Measurements from ENCODE around the gene OSER1.

OSER1 gene
- 89.3 to 143 (median 111) reads per million in 3 donors for total RNA-seq

DNA sequence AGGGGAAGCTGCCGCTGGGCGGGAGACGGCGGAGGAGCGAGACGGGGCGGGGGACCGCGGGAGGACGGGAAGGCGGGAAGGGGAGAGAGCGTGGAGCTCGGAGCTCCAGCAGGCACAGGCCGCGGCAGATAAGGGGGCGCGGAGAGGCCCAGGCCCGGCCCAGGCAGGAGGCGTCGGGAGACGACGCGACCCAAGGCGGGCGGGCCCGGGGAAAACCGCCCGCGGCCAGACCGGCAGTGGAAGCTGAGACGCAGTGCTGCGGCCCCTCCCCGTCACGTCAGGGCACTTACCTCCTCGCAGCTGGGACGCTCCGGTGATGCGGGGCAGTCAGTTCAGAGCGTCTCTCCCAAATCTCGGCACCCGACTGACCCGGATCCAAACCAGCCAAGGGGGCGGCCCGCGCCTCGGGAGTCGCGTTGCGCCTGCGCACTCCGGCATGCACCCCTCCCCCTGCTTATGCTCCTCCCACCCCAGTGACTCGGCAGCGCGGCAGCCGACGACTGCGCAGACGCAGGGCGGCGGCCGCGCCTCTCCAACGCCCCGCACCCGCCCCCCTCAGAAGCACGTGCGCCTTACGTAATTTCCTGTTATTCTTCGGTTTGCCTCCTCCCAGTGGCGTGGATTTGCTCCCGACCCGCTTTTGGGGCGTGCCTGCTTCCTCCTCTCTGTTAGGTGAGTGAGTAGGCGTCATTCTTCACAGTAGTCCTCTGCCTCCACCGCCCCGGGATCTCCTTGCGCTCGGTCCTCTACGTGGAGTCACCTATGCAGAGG lies at the start of gene OSER1:
OSER1 (minus strand) TSS at position 366 of the 771 bp plus-strand sequence. CDS start 3,814 bp downstream, outside the sequence.
- Histone ChIP-seq H3K27me3 (replicated peaks; ENCODE audit: control insufficient read depth, insufficient read depth, low read length, poor library complexity, severe bottlenecking) (no peaks in the 10 kb centered on the region), H3K36me3 (ENCODE audit: control insufficient read depth, insufficient read depth, low read length) (peaks cover 8% of the 10 kb centered on the region), H3K27ac (ENCODE audit: insufficient read depth, low read length, poor library complexity, severe bottlenecking) (peak within 1 kb of the TSS; percentile 94), H3K4me3 (ENCODE audit: insufficient read depth, low read depth, low read length, poor library complexity, severe bottlenecking) (peak within 1 kb of the TSS; percentile 95), H3K9me3 (ENCODE audit: control insufficient read depth, low read length) (no peaks in the 10 kb centered on the region), H3K4me1 (ENCODE audit: control insufficient read depth, insufficient read depth, low read length, poor library complexity, severe bottlenecking) (peaks cover 27% of the 10 kb centered on the region)
- peak; percentile 97 to 98 (median 98) for DNase-seq

DNA sequence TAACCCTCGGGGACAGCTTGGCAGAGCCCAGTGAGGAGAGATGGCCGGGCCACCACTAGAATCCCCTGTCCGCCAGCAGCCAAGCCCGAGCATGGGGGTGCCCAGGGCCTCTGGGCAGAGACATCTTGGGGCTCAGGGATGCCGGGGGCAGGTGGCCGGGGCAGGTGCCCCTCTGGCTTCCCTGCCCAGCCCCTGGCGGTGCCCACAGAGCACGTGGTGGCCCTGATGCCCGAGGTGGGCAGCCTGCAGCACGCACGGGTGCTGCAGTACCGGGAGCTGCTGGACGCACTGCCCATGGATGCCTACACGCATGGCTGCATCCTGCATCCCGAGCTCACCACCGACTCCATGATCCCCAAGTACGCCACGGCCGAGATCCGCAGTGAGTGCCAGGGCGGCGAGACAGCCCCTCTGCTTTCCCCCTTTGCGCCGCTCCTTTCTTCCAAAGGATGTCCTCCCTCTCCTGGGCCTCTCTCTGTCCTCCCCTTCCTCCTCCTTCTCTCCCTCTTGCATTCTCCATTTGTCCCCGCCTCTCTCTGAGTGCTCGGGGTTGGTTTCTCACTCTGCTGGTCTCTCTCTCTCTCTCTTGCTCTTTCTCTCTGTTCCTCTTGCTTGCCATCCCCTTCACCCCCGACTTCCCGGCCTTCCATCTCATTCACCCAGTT lies 47.8 kb upstream of the OSER1 start:
- H3K27ac ChIP-seq (ENCODE audit: insufficient read depth, low read length, poor library complexity, severe bottlenecking), result no peak overlapping the region
- H3K4me1 ChIP-seq (ENCODE audit: control insufficient read depth, insufficient read depth, low read length, poor library complexity, severe bottlenecking), result no peaks in the 10 kb centered on the region
- no peak overlapping the region for H3K4me3 ChIP-seq (ENCODE audit: insufficient read depth, low read depth, low read length, poor library complexity, severe bottlenecking)
- no peaks in the 10 kb centered on the region for H3K9me3 ChIP-seq (ENCODE audit: control insufficient read depth, low read length)
- H3K36me3 ChIP-seq (ENCODE audit: control insufficient read depth, insufficient read depth, low read length), result no peaks in the 10 kb centered on the region
- H3K27me3 ChIP-seq (replicated peaks; ENCODE audit: control insufficient read depth, insufficient read depth, low read length, poor library complexity, severe bottlenecking), result no peaks in the 10 kb centered on the region
- DNase-seq, result no peak

DNA sequence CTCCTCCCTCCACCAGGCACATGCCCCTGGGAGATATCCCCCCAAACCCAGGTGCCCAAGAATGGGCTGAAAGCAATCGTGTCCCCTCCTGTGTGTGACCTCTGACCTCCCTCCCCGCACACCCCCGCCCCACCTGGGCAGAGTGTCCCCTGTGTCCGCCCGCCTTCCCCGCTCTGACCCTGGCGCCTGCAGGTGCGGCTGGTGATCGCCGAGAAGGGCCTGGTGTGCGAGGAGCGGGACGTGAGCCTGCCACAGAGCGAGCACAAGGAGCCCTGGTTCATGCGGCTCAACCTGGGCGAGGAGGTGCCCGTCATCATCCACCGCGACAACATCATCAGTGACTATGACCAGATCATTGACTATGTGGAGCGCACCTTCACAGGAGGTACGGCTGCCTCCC lies 46.4 kb upstream of the OSER1 start:
- H3K9me3 ChIP-seq (ENCODE audit: control insufficient read depth, low read length), result no peaks in the 10 kb centered on the region
- no peaks in the 10 kb centered on the region for H3K36me3 ChIP-seq (ENCODE audit: control insufficient read depth, insufficient read depth, low read length)
- H3K27me3 ChIP-seq (replicated peaks; ENCODE audit: control insufficient read depth, insufficient read depth, low read length, poor library complexity, severe bottlenecking), result no peaks in the 10 kb centered on the region
- no peak for DNase-seq
- no peak overlapping the region for H3K4me3 ChIP-seq (ENCODE audit: insufficient read depth, low read depth, low read length, poor library complexity, severe bottlenecking)
- H3K27ac ChIP-seq (ENCODE audit: insufficient read depth, low read length, poor library complexity, severe bottlenecking), result no peak overlapping the region
- no peaks in the 10 kb centered on the region for H3K4me1 ChIP-seq (ENCODE audit: control insufficient read depth, insufficient read depth, low read length, poor library complexity, severe bottlenecking)

DNA sequence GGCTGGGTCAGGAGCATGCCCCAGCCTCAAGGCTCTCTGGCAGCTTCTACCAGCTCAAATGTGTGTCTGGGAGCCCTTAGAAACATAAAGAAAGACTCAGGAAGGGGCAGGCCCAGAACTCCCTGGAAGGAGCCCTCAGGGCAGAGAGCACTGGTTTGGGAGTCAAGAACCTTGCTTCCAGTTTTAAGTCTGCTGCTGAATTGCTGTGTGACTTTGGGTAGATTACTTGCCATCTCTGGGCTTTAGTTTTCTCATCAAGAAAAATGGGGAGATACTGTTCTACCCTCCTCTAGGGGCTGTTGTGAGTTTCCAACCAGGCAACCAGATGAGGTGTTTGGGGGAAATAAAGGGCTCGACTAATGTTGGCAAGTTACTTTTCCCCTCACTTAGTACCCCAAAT lies 45.4 kb upstream of the OSER1 start:
- Histone ChIP-seq H3K27ac (ENCODE audit: insufficient read depth, low read length, poor library complexity, severe bottlenecking) (no peak overlapping the region), H3K4me3 (ENCODE audit: insufficient read depth, low read depth, low read length, poor library complexity, severe bottlenecking) (no peak overlapping the region), H3K4me1 (ENCODE audit: control insufficient read depth, insufficient read depth, low read length, poor library complexity, severe bottlenecking) (no peaks in the 10 kb centered on the region), H3K27me3 (replicated peaks; ENCODE audit: control insufficient read depth, insufficient read depth, low read length, poor library complexity, severe bottlenecking) (no peaks in the 10 kb centered on the region), H3K9me3 (ENCODE audit: control insufficient read depth, low read length) (no peaks in the 10 kb centered on the region), H3K36me3 (ENCODE audit: control insufficient read depth, insufficient read depth, low read length) (no peaks in the 10 kb centered on the region)
- no peak for DNase-seq

DNA sequence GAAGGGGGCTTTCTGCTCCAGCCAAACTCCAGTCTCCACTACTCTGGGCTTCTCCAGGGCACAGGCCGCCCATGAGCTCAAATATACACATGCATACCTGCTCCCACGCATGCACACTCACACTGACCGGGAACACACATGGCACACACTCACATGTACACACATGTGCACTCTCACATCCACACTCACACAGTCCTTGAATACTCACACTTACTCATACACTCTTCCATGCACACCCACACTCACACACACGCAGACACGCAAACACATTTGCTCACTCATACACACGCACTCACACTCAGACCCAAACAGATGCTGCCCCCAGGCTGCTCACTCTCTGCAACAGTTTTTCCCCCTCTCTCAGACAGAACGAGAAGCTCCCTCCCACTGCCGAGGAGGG lies 43.5 kb upstream of the OSER1 start:
- Histone ChIP-seq H3K27ac (ENCODE audit: insufficient read depth, low read length, poor library complexity, severe bottlenecking) (no peak overlapping the region), H3K9me3 (ENCODE audit: control insufficient read depth, low read length) (no peaks in the 10 kb centered on the region), H3K27me3 (replicated peaks; ENCODE audit: control insufficient read depth, insufficient read depth, low read length, poor library complexity, severe bottlenecking) (no peaks in the 10 kb centered on the region), H3K4me1 (ENCODE audit: control insufficient read depth, insufficient read depth, low read length, poor library complexity, severe bottlenecking) (no peaks in the 10 kb centered on the region), H3K4me3 (ENCODE audit: insufficient read depth, low read depth, low read length, poor library complexity, severe bottlenecking) (no peak overlapping the region), H3K36me3 (ENCODE audit: control insufficient read depth, insufficient read depth, low read length) (no peaks in the 10 kb centered on the region)
- DNase-seq, result no peak

DNA sequence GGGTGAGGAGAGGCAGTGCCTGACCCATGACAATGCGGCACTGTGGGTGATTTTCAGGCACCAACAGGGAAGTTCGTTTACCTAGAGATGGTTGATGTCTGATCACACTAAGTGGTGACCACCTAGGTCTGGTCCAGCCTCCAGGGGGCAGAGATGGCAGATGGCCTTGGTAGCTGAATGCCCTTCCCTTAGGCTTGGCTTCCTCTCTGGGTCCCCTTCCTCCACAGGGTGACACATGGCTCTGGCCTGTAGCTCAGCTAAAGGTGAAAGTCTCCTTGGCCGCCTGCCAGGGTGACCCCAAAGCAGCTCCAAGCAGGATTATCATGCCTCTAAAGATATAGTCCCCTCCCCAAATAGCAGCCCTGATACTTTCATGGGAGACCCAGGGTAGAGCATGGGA lies 43.0 kb upstream of the OSER1 start:
- no peak overlapping the region for H3K4me3 ChIP-seq (ENCODE audit: insufficient read depth, low read depth, low read length, poor library complexity, severe bottlenecking)
- no peak for DNase-seq
- no peaks in the 10 kb centered on the region for H3K9me3 ChIP-seq (ENCODE audit: control insufficient read depth, low read length)
- H3K36me3 ChIP-seq (ENCODE audit: control insufficient read depth, insufficient read depth, low read length), result no peaks in the 10 kb centered on the region
- no peak overlapping the region for H3K27ac ChIP-seq (ENCODE audit: insufficient read depth, low read length, poor library complexity, severe bottlenecking)
- H3K27me3 ChIP-seq (replicated peaks; ENCODE audit: control insufficient read depth, insufficient read depth, low read length, poor library complexity, severe bottlenecking), result no peaks in the 10 kb centered on the region
- H3K4me1 ChIP-seq (ENCODE audit: control insufficient read depth, insufficient read depth, low read length, poor library complexity, severe bottlenecking), result no peaks in the 10 kb centered on the region

DNA sequence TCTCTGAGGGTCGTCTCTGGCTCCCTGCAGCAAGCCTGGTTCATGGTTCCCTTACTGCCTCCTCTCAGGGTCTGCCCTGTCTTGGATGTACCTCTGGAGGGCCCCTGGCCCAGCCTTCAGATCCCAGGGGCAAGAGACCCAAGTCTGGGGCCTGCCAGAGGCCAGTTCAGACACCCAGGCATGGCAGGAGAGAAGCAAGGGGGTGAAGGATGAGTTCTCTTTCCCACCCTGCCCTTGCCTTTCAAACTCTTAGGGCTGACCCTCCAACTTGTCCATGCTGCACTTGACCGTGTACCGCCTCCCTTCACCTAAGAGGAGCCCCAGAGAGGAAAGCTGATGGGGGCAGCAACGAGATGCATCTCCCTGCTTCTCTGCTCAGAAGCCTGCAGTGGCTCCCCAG lies 40.7 kb upstream of the OSER1 start:
- no peaks in the 10 kb centered on the region for H3K27me3 ChIP-seq (replicated peaks; ENCODE audit: control insufficient read depth, insufficient read depth, low read length, poor library complexity, severe bottlenecking)
- no peaks in the 10 kb centered on the region for H3K36me3 ChIP-seq (ENCODE audit: control insufficient read depth, insufficient read depth, low read length)
- H3K27ac ChIP-seq (ENCODE audit: insufficient read depth, low read length, poor library complexity, severe bottlenecking), result no peak overlapping the region
- DNase-seq, result no peak
- peaks cover 7% of the 10 kb centered on the region for H3K4me1 ChIP-seq (ENCODE audit: control insufficient read depth, insufficient read depth, low read length, poor library complexity, severe bottlenecking)
- H3K9me3 ChIP-seq (ENCODE audit: control insufficient read depth, low read length), result no peaks in the 10 kb centered on the region
- H3K4me3 ChIP-seq (ENCODE audit: insufficient read depth, low read depth, low read length, poor library complexity, severe bottlenecking), result no peak overlapping the region

DNA sequence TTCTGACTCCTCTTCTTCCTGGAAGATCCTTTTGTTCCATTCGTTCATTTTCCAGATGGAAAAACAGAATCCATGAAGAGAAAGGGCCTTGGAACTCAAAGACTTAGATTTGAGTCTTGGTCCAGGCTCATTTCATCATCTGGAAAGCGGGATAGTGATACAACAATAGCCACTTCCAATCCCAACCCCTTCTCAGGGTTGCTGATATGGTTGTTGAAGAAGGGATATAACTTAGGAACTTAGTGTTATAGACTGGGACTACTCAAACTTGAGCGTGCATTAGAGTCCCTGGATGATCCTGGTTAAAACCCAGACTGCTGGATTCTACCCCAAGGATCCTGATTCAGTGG lies 37.8 kb upstream of the OSER1 start:
- no peaks in the 10 kb centered on the region for H3K36me3 ChIP-seq (ENCODE audit: control insufficient read depth, insufficient read depth, low read length)
- H3K27ac ChIP-seq (ENCODE audit: insufficient read depth, low read length, poor library complexity, severe bottlenecking), result no peak overlapping the region
- no peak overlapping the region for H3K4me3 ChIP-seq (ENCODE audit: insufficient read depth, low read depth, low read length, poor library complexity, severe bottlenecking)
- peaks cover 7% of the 10 kb centered on the region for H3K4me1 ChIP-seq (ENCODE audit: control insufficient read depth, insufficient read depth, low read length, poor library complexity, severe bottlenecking)
- H3K27me3 ChIP-seq (replicated peaks; ENCODE audit: control insufficient read depth, insufficient read depth, low read length, poor library complexity, severe bottlenecking), result no peaks in the 10 kb centered on the region
- DNase-seq, result no peak
- no peaks in the 10 kb centered on the region for H3K9me3 ChIP-seq (ENCODE audit: control insufficient read depth, low read length)

DNA sequence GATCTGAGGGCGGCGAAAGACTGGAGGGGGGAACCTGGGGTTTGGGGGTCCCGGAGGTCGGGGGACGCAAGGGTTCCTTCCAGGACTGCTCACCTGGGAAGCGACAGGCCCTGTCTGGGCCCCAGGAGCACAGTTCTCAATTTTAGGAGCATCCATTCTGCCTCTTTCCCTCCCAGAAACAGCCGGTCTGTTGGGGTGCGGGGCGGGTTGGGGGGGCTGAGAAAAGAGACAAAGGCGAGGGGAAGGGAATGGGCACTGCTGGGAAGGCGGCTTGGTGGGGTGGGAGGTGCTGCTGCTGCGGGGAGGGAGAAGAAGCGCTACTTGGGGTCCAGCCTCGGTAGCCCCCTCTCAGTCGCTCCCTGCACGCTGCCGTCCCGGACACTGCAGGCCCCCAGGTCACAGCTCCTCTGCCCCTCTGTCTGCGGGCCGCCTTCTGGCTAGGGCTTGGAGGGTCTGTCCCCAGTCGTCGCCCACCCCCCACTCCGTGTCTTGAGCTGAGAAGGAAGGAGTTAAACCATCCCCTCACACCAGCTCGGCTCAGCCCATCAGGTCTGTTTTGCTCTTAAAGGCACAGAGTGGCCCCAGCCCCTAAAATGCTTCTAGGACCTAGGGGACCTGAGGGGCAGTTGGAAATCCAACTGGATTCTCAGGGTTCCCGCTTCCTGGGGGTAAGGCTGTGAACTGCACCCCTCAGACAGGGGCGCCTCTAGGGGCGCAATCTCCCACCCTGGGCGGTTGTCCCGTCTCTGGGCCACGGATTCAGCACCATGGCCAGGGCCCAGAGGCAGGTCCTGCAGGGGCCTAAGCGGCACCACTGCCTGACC lies 37.2 kb upstream of the OSER1 start:
- no peak for DNase-seq
- Histone ChIP-seq H3K27me3 (replicated peaks; ENCODE audit: control insufficient read depth, insufficient read depth, low read length, poor library complexity, severe bottlenecking) (no peaks in the 10 kb centered on the region), H3K4me3 (ENCODE audit: insufficient read depth, low read depth, low read length, poor library complexity, severe bottlenecking) (no peak overlapping the region), H3K9me3 (ENCODE audit: control insufficient read depth, low read length) (no peaks in the 10 kb centered on the region), H3K4me1 (ENCODE audit: control insufficient read depth, insufficient read depth, low read length, poor library complexity, severe bottlenecking) (peaks cover 7% of the 10 kb centered on the region), H3K36me3 (ENCODE audit: control insufficient read depth, insufficient read depth, low read length) (no peaks in the 10 kb centered on the region), H3K27ac (ENCODE audit: insufficient read depth, low read length, poor library complexity, severe bottlenecking) (no peak overlapping the region)

DNA sequence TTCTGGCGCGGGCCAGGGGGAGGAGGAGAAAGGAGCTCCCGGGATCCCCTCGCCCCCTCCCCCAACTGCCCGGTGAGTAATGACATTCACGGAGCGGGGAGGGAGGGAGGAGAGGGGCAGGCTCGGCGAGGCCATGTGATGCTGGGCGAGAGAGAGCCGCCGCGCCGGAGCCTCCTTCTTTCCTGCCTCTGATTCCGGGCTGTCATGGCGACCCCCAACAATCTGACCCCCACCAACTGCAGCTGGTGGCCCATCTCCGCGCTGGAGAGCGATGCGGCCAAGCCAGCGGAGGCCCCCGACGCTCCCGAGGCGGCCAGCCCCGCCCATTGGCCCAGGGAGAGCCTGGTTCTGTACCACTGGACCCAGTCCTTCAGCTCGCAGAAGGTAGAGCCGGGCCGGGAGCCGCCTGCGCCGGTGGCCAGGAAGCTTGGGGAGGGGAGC lies 36.6 kb upstream of the OSER1 start, which contains the start of gene GDAP1L1:
GDAP1L1 (plus strand) TSS at position 178 of the 441 bp plus-strand sequence; CDS start at position 205, 27 bp downstream.
- Histone ChIP-seq H3K27ac (ENCODE audit: insufficient read depth, low read length, poor library complexity, severe bottlenecking) (no peak within 1 kb of the TSS), H3K9me3 (ENCODE audit: control insufficient read depth, low read length) (no peaks in the 10 kb centered on the region), H3K4me3 (ENCODE audit: insufficient read depth, low read depth, low read length, poor library complexity, severe bottlenecking) (no peak within 1 kb of the TSS), H3K36me3 (ENCODE audit: control insufficient read depth, insufficient read depth, low read length) (no peaks in the 10 kb centered on the region), H3K4me1 (ENCODE audit: control insufficient read depth, insufficient read depth, low read length, poor library complexity, severe bottlenecking) (peaks cover 7% of the 10 kb centered on the region), H3K27me3 (replicated peaks; ENCODE audit: control insufficient read depth, insufficient read depth, low read length, poor library complexity, severe bottlenecking) (no peaks in the 10 kb centered on the region)
- DNase-seq, result no peak

Data from effector memory CD4-positive, alpha-beta T cell (primary cell).